ELF-1 (cell line): ENCODE results near the gene CLNK.

Source experiments
- DNase-seq: peaks from one replicate; pipeline ENCODE4 v3.0.0-alpha.2; 2016; ENCODE audit warnings: low read depth, low spot score

Gene CLNK

DNA sequence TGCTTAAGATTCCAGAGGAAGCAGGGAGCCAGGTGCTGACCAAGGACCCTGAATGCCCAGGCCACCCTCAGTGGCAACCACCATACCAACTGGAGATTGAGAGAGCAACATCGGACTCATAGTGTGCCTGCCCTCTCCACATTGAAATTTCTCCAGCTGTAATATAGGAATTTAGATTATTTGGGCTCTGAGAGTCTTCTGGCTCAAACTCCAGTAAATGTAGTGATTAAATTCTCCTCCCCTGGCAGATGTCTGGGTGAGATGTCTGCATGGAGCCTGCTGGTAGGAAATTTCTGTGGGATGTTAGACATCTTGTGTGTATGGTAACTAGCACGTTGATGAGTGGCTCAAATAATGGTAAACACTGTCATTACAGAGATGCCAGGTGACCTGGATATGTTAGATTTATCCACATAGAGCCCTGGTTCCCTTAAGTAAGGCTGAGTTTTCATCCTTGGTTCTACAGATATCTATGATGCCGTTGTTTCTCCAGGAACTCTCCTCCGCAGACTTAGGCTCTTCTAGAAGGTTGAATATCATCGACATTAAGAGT lies 70.6 kb downstream of the CLNK start:
- DNase-seq, result no peak

DNA sequence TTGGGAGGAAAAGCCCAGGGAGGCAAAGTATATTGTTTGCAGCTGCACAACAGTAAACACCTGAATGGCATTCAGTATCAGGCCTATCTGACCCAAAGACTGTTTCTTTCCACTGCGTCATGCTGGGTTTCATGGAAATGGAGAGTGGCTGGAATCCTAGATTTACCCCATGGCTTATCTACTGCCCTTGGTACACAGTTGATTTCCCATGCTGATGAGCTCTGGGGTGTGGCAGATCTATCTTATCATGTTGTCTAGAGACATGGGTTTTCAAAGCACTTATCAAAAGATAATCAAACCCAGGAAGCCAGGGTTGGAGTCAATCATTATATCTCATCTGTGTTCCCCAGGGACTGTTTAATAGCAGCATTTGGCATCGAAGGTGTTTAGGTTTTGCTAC lies 72.1 kb downstream of the CLNK start:
- no peak for DNase-seq

DNA sequence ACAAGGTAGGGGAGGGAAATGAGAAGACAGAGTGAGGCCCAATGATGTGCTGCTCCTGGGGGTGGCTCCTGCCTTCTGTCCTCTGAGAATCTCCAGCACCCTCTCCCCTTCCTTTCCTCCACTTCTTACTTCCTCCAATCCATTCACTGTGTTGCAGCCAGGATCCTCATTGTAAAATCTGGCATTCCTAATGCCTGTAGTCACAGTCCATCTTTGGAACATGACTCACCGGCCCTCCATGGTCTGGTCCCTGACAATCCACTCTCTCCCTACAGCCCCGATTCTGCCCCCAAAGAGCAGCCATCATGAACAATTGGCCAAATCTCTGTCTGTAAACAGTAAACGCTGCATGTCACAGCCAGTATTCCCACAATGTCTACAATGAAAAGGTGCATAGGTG lies 72.9 kb downstream of the CLNK start:
- peak; percentile 86 for DNase-seq

DNA sequence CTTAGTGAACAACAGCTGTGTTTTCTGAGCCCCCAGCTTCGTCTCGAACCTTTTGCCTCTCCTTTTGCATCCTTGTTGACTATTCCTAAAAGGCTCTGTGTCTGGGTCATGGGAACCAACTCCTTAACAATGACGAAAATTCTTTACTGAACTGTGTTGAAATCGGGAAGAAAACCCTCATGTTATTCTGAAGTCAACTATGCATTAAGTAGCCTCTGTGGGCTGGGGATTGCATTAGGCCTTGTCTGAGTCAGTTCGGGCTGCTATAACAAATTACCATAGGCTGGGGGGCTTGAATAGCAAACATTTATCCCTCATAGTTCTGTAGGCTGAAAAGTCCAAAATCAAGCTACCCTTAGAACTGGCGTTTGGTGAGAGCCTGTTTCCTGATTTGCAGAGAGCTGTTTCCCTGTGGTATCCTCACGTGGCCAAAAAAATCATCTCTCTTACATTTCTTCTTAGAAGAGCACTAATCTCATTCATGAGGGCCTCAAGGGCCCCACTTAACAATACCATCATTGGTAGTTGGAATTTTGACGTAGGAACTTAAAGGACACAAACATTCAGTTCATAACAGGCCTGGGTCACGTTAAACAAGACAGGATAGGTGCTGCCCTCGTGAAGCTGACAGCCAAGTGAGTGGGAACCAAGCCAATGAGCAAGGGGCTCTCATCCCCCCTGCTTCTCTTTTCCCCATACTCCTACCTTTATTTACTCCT lies 75.9 kb downstream of the CLNK start:
- DNase-seq, result no peak

DNA sequence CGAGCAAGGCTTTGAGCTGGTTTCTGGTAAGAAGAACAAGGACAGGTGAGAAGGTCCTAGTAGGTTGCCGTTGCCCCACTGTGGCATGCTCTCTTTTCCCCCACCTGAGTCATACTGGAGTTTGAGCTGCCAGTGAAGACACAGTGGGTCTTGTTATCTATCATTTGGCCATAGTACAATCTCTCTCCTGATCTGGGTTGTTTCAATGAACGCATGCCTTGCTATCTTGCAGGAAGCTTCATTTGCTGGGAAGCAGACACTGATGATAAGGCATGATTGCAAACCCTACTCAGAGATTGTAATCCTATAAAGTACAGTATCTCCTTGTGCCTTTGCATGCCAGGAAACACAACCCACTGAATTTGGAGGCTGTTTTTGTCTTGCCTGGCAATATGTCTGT lies 77.4 kb downstream of the CLNK start:
- no peak for DNase-seq

GRCh38 chr4:10606483-10607155 lies 77.9 kb downstream of the CLNK start:
- no peak for DNase-seq

- no peak for DNase-seq
Observed at GRCh38 chr4:10605746-10606482, 78.7 kb downstream of the CLNK start.

DNA sequence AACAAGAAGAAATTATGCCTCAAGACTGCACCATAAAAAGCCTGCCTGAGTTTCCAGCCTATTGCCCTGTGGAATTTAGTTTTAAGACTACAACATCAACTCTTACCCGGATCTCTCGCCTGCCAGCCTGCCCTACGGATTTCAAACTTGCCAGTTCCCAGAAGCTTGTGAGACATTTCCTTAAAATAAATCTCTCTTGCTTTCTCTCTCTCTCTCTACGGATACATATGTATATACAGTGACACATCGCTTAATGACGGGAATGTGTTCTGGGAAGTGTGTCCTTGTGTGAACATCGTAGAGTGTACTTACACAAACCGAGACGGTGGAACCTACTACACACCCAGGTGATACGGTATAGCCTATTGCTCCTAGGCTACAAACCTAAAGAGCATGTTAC lies 79.5 kb downstream of the CLNK start:
- no peak for DNase-seq

- no peak for DNase-seq
Observed at GRCh38 chr4:10599574-10599973, 85.0 kb downstream of the CLNK start.

GRCh38 chr4:10598829-10599228 lies 85.7 kb downstream of the CLNK start:
- no peak for DNase-seq

- no peak for DNase-seq
Observed at GRCh38 chr4:10596586-10597290, 87.8 kb downstream of the CLNK start.

- DNase-seq, result peak; percentile 37
Observed at GRCh38 chr4:10593130-10593529, 91.4 kb downstream of the CLNK start.

DNA sequence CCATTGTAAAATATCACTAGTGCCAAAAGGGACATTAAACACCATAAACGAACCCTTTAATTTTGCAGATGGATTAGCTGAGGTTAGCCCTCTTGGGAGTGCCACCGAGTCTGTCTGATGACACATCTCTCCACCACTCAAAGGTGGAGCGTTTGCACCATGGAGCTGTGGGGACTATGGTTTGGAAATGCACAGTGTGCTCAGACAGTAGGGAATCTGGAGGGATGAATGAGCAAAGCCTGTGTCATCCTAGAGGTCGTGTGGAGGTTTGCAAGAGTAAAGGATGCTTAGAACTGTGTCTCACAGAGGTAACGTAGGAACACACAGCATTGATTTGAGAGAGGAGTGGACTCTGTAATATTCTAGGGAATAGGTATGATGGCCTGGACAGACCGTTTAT lies 93.7 kb downstream of the CLNK start:
- no peak for DNase-seq

DNA sequence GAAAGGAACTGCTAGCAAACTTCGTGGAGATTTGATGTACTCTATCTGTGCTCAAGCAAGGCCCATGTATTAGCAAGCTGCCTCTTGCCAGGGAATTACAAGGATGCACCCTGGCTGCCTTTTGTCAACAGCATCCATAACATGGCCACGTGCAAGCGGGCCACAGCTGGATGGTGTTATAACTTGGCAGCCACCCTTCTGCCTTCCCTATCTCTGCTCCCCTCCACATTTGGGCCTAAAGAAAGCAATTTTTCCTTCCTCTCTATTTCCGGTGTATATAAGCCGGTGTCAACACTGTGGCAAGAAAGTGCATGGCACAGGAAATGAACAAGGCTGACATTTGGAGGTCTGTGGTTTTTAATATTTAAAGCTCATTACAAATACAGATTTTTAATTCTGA lies 94.8 kb downstream of the CLNK start:
- no peak for DNase-seq

DNA sequence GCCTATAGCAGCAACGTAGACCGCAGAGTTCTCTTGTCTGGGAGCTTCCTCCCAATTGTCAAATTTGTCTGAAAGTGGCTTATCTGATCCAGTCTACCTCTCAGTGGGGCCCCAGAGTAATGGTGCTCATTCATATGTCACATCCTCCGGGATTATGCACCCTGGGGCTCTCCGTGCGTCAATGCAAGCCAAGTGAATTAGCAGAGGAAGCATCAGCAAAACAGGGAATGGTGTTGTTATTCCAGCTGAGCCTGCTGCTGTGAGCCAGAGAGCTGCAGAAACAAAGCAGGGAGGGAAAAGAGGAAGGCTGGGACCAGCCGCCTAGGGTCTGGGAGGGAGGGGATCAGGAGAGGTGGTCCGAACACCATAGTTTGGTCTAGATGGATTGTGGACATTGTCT lies 95.2 kb downstream of the CLNK start:
- DNase-seq, result peak; percentile 47

DNA sequence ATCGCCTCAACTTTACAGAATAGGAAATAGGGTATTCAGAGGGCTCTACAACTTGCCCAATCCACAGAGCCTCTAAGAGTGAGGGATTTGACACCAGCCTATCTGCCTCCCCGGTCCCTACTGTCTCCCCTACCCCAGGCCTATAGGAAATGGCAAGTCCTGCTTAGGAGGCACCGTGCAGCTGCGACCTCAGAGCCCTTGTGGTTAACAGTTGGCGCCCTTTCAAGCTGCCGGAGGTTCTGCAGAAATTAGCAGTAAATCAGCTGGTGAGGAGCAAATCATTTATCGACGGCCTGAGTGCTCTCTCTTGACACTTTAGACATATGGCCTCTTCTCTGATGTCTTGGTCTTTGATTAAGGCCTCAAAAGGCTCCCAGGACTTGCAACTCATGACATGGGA lies 96.9 kb downstream of the CLNK start:
- no peak for DNase-seq

DNA sequence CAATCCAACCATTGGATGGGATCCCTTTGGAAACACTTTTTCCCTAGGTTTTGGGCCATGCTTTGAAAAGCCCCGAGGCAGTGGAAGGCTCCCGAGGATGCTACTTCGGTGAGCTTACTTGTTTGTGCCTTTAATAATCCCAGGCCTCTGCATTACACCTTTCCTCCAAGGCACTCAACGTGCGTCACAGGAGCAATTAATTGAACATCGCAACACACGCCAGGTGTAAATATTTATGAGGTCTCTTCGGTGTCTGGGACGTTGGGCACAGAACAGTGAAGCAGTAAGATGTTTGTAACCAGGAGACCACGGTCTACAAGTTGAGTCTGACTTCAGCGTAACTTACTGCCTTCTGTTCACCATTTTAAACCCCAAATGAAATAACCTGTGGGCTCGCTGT lies 97.3 kb downstream of the CLNK start:
- no peak for DNase-seq

- DNase-seq, result peak; percentile 19
Observed at GRCh38 chr4:10584042-10584441, 100.5 kb downstream of the CLNK start.

DNA sequence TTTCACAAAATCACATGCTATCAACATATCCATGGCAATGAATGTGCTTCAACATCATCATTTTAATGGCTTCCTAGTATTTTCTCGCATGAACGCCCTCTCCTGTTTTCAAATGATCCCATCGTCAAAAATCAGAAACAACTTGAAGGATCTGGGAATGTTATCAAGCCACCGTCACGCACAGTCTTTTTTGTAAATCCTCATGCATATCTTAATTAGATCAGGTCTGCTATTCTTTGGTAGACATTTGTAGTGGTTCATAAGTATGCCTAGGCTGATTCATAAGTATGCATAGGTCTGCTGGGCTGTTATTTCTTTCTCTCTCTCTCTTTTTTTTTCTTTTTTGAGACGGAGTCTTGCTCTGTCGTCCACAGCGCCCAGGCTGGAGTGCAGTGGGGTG lies 101.6 kb downstream of the CLNK start:
- no peak for DNase-seq

DNA sequence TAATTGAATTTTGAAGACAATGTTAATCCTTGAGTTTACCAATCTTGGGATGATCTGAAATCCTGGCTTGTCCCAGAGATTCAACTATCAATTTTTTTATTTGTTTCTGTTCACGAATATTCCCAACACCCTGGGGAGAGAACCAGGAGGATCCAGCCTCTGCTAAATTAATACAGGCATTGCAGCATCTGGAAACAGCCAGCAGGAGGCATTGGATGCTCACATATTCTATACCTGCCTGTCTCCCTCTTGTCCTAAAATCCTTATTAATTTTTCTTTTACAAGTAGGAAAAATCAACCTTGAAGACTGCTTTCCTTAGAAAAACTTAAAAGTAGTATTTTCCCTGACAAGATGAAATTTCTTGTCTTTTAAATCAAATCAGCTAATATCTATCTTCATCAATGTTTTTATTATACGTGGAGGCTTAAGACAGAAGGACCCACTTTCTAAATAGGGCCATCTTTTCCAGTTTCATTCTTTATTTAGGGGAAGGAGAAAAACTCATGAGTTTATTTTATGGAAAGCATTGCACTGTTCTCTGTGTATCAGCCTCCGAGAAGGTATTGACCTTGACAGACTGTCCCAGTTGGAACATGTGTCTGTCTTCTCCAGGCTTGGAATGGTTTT lies 102.4 kb downstream of the CLNK start:
- no peak for DNase-seq

DNA sequence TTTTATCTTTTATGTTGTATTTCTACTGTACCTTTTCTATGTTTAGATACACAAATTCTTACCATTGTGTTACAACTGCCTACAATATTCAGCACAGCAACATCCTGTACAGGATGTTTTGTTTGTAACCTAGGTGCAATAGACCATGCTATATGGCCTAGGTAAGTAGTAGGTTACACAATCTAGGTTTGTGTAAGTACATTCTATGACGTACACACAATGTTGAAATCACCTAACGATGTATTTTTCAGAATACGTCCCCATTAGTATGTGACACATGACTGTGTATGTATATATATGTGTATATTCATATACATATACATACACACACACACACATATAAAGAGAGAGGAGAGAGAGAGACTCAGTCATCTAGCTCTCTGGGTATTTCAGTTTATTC lies 103.5 kb downstream of the CLNK start:
- DNase-seq, result no peak
